Lower leg skin (tissue), 3 donors: Measurements from ENCODE around the gene ZNF646.

Experiments used
- CTCF ChIP-seq, 3 donors: fragments of 450-650 bp; IDR thresholded peaks; one replicate each; pipeline ENCODE4 v1.5.1; 2016; ENCODE audit warnings: antibody characterized with exemption in 3 of 3, mild to moderate bottlenecking in 3 of 3, moderate library complexity in 2 of 3
- POLR2A ChIP-seq, 2 donors: fragments of 450-650 bp; IDR thresholded peaks; one replicate each; pipeline ENCODE4 v1.6.1; 2016 to 2017; ENCODE audit warnings: antibody characterized with exemption in 2 of 2, mild to moderate bottlenecking in 1 of 2, moderate library complexity in 1 of 2

DNA sequence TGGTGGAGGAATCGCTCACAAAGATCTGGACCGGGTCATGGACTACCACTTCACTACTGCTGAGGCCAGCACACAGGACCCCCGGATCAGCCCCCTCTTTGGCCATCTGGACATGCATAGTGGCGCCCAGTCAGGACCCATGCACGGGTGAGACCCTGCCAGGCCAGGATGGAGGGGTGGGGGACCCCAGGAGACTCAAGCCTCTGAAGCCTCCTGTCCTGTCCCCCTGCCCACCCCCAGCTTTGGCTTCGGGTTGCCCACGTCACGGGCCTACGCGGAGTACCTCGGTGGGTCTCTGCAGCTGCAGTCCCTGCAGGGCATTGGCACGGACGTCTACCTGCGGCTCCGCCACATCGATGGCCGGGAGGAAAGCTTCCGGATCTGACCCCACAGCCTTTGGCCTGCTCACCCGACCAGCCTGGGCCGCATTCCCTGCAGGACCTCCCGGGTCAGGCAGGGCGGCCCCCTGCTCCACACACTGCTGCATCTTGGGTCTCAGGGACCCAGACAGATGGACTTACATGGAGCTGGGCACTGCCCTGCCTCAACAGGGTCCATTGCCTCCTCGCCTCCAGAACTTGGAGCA, 37.8 kb downstream of the ZNF646 start:
- TF ChIP-seq CTCF (IDR thresholded peaks at IDR 0.05): no peak
- TF ChIP-seq POLR2A (IDR thresholded peaks at IDR 0.05): no peak
